Mucosa of gallbladder (tissue), 1 donor: Measurements from ENCODE around the gene CD300E. TPM values are rescaled to one million over a fixed set of nuclear protein-coding genes. Genes with fewer than 3 reads are reported as not detected.
"Not testable (repeated sequence)": the region's sequence is repeated elsewhere in the genome, so short reads cannot be mapped to it uniquely, and the experiment has no call there.

Source experiments
- DNase-seq: peaks from one replicate; pipeline ENCODE4 v3.0.0-alpha.2; 2020; ENCODE audit warnings: low spot score
- total RNA-seq: library from RNA; stranded (reverse); gene quantifications from one replicate; pipeline ENCODE4 v1.2.1, GENCODE V29; 2021
- donor health status: DM: no; HTN: no; CAD: no.

Gene CD300E
- total RNA-seq, 1 donor from 2014 or later: 0.35 TPM

GRCh38 chr17:74635418-74635817 lies 11.9 kb upstream of the CD300E start:
- DNase-seq: no peak

- no peak for DNase-seq
Observed at GRCh38 chr17:74633326-74633725, 9.8 kb upstream of the CD300E start.

GRCh38 chr17:74632617-74633016 lies 9.1 kb upstream of the CD300E start:
- DNase-seq: no peak

- peak; percentile 22 for DNase-seq
Observed at GRCh38 chr17:74631468-74632450, 8.2 kb upstream of the CD300E start.

GRCh38 chr17:74630251-74630650 lies 6.7 kb upstream of the CD300E start:
- not testable (repeated sequence) for DNase-seq

GRCh38 chr17:74625661-74626060 lies 2.1 kb upstream of the CD300E start:
- DNase-seq: no peak

- DNase-seq: no peak
Observed at GRCh38 chr17:74624131-74624530, 593 bp upstream of the CD300E start.

- no peak for DNase-seq
Observed at GRCh38 chr17:74619077-74619673, 4.4 kb downstream of the CD300E start.

- DNase-seq: no peak
Observed at GRCh38 chr17:74618451-74618850, 5.1 kb downstream of the CD300E start.

GRCh38 chr17:74616696-74617095 lies 6.8 kb downstream of the CD300E start:
- DNase-seq: no peak

GRCh38 chr17:74612046-74612445 lies 11.5 kb downstream of the CD300E start:
- DNase-seq: no peak

GRCh38 chr17:74610108-74610507 lies 13.4 kb downstream of the CD300E start:
- no peak for DNase-seq

GRCh38 chr17:74608511-74608910 lies 15.0 kb downstream of the CD300E start:
- DNase-seq: no peak

GRCh38 chr17:74607221-74607620 lies 16.3 kb downstream of the CD300E start:
- DNase-seq: no peak

- DNase-seq: no peak
Observed at GRCh38 chr17:74606050-74606449, 17.5 kb downstream of the CD300E start.

- peak; percentile 62 for DNase-seq
Observed at GRCh38 chr17:74605361-74605760, 18.2 kb downstream of the CD300E start.

- no peak for DNase-seq
Observed at GRCh38 chr17:74604761-74605160, 18.8 kb downstream of the CD300E start.

- DNase-seq: no peak
Observed at GRCh38 chr17:74604200-74604599, 19.3 kb downstream of the CD300E start.

- DNase-seq: no peak
Observed at GRCh38 chr17:74603746-74604145, 19.8 kb downstream of the CD300E start.

GRCh38 chr17:74603037-74603635 lies 20.4 kb downstream of the CD300E start:
- DNase-seq: no peak

- peak; percentile 24 for DNase-seq
Observed at GRCh38 chr17:74601944-74602572, 21.5 kb downstream of the CD300E start.

GRCh38 chr17:74599448-74599939 lies 24.0 kb downstream of the CD300E start:
- DNase-seq: peak; percentile 22
